Fibroblast of peridontal ligament (primary cell): Measurements from ENCODE around the gene SIGLEC1.
A peak's percentile ranks its signal among the peaks of the same experiment; 100 is the strongest.

Experiments
- DNase-seq: peaks from one replicate; pipeline ENCODE4 v3.0.0-alpha.2; 2010; ENCODE audit errors: extremely low read depth

Gene SIGLEC1

GRCh38 chr20:3701061-3701998, 11.1 kb downstream of the SIGLEC1 start:
- DNase-seq, result no peak

DNA sequence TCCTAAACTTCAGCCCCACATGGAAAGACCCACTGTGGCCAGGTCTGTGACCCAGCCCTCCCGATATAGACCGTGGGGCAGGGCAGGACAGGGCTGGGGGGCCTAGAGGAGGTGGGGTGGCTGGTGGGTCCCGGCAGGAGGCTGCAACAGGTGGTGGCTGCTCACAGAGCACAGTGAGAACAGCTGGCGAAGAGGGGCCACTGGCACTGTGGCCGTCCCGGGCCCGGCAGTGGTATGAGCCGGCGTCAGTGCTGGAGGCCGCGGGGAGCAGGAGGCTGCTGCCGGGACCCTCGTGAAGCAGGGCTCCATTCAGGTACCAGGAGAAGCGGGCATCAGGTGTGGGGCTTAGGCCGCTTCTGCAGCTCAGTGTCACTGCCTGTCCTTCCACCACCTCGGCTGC, 13.4 kb downstream of the SIGLEC1 start:
- no peak for DNase-seq

- no peak for DNase-seq
Observed at GRCh38 chr20:3698591-3699001, 13.8 kb downstream of the SIGLEC1 start.

GRCh38 chr20:3697588-3698305, 14.7 kb downstream of the SIGLEC1 start:
- no peak for DNase-seq

GRCh38 chr20:3696745-3697587, 15.4 kb downstream of the SIGLEC1 start:
- no peak for DNase-seq

GRCh38 chr20:3696200-3696599, 16.2 kb downstream of the SIGLEC1 start:
- no peak for DNase-seq

DNA sequence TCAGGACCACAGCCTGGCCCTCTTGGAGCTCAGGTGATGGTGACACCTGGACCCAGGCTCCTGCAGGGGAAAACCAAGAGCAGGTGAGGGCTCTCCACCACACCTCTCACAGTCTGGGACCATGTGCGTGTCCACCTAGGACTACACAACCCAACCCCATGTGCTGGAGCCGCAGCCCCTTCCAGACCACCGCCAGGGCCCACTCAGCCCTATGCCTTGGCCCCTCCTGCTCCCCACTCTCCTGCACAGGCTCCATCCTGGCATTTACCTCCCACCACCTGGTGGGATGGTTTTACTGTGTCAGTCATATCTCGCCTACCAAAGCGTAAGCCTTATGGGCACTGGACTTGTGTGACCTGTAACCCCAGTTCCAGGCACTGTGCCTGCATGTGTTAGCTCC, 17.5 kb downstream of the SIGLEC1 start:
- no peak for DNase-seq

DNA sequence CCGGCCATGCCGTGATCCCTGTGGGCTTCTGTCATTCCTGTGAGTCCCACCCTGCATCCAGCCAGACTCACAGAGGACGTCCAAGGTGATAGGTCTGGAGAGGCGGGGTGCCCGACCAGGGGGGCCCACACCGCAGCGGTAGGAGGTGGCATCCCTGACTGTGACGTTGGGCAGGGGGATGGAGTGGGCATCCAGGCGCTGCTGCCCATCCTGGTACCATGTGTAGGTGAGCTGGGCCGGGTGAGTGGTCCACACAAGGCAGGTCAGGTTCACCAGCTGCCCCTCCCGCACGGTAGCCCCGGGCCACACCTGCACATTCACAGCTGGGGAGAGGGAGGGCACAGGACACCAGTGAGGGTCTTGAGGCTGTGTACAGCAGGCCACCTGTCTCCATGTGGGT, 19.0 kb downstream of the SIGLEC1 start:
- no peak for DNase-seq

DNA sequence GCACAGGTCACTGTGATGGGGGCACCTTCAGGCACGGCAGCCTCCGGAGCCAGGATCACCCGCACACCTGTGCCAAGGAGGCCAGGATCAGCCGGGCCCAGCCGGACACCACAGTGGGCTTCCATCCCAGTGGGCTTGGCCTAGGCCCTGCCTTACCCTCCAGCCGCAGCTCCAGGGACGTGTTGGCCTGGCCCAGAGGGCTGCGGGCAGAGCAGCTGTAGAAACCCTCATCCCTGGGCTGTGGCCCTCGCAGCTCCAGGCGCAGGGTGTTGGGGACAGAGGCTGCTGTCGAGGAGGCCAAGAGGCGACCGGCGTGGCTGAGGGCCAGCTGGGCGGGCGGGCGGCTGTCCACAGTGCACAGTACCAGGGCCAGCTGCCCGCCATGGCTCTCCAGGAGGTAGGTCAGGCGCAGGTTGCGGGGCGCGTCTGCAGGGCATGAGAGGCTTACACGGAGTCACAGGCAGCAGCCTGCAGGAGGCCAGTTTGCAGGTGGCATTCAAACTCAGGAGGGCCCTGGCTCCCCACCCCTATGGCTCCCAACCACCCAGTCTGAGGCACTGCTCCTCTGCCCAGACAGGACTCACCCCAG, 19.6 kb downstream of the SIGLEC1 start:
- no peak for DNase-seq

DNA sequence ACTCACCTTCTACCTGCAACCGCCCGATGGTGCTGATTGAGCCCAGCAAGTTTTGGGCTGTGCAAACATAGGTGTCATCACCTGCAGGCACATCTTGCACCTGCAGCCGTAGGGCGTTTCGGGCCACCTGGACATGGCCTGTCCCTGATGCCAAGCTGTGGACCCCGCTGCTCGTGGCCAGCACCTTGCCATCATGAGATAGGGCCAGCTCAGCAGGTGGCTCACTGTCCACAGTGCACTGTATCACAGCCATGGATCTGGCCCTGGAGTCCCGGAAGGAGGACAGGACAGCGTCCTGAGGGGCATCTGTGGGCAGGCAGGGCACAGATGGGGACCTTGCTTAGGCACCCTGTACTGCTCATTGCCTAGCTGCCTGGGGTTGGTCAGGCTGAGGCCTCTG, 20.5 kb downstream of the SIGLEC1 start:
- DNase-seq, result no peak

DNA sequence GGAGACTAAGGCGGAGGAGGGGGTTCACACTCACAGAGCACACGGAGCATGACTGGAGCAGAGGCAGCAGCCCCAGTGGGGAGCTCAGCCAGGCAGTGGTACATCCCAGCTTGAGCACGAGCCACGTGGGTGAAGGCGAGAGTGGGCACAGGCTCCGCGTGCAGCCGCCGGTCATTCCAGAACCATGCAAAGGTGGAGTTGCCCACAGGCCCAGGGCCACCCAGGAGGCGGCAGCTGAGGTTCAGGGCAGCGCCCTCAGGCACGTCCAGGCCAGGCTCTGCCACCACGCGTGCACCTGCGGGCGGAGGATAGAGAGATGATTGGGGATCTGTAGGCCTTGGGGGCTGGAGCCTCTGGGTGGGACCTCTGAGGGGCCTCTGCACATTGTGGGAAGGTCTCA, 21.1 kb downstream of the SIGLEC1 start:
- DNase-seq, result no peak

DNA sequence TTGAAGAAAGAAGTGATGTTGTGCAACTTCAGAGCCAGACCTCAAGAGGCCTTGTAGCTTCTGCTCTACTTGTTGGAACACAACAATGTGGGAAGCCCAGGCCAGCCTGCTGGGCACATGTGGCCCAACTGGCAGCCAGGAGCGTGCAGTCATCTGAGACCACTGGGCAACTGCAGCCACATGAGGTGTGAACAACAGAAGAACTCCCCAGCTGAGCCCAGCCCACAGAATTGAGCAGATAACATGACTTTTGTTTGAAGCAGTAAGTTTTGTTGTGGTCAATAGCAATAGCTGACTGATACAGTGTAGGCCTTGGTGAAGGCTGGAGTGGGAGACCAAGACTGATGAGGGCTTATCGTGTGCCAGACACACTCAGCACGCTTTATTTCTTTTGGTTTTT, 22.0 kb downstream of the SIGLEC1 start:
- no peak for DNase-seq

DNA sequence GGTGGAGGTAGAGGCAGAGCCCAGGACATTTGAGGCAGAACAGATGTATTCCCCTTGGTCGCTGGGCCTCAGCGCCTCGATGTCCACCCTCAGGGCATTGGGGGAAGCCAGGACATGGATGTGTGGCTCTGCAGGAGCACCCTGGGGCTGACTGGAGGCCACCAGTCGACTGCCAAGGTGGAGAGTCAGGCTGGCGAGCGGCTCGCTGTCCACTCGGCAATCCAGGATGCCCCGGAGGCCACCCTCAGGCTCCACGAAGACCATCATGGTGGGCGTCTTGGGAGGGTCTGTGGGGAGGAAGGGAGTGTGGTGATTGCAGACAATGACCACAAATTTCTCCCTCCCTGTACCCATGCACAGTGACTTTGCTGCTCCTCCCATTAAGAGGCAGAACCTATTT, 22.4 kb downstream of the SIGLEC1 start:
- no peak for DNase-seq

GRCh38 chr20:3687655-3688054, 24.7 kb downstream of the SIGLEC1 start:
- DNase-seq, result peak; percentile 71

- DNase-seq, result peak; percentile 98
Observed at GRCh38 chr20:3686867-3687321, 25.5 kb downstream of the SIGLEC1 start.

- DNase-seq, result no peak
Observed at GRCh38 chr20:3686421-3686820, 26.0 kb downstream of the SIGLEC1 start.

DNA sequence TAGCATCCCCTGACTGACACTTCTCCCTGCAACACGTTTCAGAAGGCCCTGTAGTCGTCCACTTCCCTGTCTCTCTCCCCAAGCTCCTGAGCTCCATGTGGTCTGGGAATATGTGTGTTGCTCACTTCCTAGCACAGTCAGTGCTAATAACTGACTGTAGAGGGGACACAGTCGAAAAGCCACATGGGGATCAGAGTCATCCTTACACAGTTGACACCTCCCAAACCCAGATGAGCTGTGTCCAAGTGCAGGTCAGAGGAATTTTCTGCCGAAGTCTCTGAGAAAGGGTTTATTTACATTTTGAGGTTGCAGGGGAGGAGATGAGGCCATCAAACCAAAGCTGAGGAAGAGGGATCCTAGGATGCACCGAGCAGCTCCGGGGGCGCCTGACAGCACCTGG, 27.1 kb downstream of the SIGLEC1 start:
- no peak for DNase-seq

DNA sequence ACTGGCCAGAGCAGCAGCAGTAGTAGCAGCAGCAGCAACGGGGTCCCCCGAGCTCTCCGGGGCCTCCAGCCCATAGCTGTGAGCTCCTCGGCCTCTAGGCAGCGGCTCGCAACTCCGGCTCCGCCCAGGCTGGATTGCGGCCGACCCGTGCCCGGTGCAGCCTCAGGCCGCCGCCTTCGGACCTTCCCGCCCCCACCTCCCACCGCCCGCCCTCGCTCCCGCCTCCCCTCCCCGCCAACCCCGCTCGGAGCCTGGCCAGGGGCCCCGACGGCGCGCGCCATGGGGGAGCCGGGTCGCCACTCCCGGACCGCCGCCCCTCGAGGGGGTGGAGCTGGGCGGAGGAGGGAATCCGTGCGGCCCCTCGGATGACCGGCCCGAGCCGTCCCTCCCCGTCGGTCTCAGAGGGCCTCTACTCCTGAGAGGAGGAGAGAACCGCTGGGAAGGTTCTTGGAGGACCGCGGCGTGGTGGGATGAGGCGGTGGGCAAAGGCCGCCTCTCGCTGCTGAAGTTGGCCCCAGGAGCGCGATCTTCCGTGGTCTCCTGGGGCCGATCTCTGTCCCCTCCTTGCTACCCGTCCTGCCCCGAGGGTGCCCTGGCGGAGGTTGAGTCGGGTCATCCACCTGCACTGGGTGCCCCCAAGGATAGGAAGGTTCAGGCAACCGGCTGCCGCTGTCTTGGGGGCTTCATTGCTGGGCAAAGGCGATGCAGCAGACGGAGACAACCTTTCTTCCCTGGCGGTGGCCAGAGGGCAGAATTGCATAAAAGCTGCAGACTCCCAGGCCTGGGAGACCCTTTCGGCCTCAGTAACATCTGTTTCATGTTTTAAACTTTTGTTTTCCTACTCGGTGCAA, 30.2 kb downstream of the SIGLEC1 start, which contains the start of gene ADAM33:
TSS of gene ADAM33 (minus strand) at position 80 of the 851 bp plus-strand sequence. CDS start at position 74, 6 bp downstream.
- DNase-seq, result no peak

DNA sequence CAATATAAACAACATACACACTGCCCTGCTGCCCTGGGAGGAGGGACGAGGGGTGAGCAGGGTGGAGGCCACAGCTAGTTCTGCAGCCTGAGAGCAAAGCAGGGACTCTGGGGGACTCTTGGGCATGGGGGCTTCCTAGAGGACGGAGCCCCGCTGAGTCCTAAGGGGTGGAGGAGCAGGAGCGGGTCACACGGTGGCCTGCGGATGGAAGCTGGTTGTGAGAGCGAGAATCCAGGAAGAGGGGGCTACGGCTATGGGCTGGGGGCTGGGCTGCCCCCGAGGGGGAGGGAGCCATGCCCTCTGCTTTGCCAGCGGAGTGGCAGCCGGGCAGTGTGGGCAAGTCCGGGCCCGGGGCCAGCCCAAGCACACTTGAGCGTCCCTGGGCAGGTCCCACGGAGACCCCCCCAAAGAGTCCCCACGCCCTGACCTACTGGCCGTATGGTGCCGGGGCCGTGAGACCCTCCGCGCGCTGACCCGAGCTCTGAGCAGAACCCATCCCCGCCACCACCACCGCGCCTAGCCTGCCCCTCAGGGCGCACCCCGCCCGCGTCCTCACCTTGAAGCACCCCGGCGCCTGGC, 31.0 kb downstream of the SIGLEC1 start:
- no peak for DNase-seq

- DNase-seq, result no peak
Observed at GRCh38 chr20:3680701-3681351, 31.6 kb downstream of the SIGLEC1 start.
